ENCODE results near the gene GUSB.
"Not testable (repeated sequence)": the region's sequence is repeated elsewhere in the genome, so short reads cannot be mapped to it uniquely, and the experiment has no call there.

The GUSB gene

DNA sequence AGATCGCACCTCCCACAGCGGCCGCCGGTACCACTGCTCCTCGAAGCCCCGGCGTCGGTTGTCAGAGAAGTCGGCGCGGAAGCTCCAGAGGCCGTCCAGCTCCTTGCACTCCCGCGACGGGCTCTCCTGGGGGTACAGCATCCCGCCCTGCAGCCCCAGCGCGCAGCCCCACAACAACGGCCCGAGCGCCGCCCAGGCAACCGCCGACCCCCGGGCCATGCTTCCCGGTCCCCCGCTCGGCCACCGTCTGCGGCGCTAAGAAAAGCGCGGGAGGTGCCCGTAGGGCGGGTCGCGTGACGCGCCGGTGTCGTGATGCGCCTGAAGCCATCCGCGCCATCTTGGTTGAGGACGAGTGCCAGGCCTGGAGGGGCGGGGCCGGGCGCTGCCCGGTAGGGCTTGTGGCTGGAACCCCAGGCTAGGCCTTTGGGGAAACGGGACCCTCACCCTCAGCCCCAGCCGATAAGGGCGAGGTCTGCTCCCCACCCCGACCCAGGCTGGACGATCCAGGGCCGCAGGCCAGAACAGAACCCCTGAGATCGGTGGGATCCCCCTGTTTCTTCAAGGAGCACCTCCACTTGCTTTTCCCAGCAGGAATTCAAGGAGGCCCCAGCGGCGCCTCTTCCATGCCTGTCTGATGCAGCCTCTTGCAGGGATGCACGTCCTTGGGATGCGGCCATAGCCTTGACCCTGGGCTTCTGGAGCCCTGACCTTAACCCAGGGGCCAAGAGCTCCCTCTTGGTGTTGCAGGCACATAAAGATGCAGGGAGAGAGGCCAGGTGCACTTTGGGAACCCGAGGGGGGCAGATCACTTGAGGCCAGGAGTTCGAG, at the start of gene GUSB:
TSS of gene GUSB (minus strand) at position 249 of the 828 bp plus-strand sequence. CDS start at position 219, 30 bp downstream.
- peak; percentile 93 to 95 for DNase-seq

DNA sequence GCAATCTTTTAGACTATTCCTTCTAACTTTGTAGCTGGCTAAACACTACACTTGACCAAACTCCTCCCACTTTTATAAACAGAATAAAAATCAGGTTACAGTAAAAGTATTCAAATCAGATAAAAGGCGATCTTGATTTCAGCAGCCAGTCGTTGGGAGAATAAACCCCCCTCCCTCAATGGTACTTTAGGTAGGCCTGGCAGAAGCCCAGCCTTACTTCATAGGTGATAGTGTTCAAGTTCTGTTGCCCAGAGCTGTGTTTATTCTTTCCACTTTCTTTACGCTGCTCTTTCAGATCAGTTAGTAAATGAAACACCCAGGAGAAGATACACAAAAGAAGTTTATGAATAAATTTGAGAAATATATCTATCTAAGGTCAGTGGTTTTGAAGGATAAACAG, 46.3 kb upstream of the GUSB start:
- not testable (repeated sequence) for DNase-seq

DNA sequence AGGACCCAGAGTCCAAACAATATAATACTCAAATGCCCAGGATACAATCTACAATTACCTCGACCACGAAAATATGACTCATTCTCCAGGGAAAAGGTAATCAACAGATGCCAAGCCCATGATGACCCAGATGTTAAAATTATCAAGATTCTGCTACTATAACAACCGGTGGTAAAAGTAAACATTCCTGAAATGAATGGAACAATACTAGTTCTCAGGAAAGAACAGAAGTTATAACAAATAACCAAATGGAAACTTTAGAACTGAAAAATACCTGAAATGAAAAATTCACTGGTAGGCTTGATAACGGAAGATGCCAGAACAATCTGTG, 34.1 kb upstream of the GUSB start:
- no peak for DNase-seq

DNA sequence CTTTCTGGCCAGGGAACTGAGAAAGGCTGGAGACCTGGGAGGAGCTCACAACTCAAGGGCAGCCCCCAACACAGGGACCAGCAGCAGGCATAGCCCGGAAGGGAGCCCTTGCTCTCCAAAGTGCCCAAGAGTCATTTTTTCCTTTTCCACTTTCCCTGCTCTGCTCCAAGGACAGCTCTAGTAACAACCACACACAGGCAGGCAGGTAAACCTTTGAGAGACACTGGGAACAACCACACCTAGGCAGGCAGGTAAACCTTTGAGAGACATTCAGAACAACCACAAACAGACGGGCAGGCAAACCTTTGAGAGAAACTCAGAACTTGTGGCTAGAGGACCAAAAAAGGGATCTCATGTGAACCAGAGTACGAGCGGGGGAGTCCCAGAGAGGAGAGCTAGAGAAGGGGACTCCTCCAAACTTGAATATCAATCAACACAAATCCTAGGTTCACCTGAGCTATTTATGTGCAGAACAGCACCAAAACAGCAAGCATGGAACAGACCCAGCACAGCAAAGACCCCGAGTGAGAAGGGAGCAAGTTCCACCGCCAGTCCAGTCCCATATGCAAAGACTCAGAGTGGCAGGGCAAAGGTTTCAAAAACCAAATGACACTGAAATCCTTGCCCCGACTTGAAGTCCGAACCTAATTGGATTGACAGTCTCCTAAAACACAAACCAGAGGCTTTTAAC, 33.6 kb upstream of the GUSB start:
- DNase-seq: no peak

DNA sequence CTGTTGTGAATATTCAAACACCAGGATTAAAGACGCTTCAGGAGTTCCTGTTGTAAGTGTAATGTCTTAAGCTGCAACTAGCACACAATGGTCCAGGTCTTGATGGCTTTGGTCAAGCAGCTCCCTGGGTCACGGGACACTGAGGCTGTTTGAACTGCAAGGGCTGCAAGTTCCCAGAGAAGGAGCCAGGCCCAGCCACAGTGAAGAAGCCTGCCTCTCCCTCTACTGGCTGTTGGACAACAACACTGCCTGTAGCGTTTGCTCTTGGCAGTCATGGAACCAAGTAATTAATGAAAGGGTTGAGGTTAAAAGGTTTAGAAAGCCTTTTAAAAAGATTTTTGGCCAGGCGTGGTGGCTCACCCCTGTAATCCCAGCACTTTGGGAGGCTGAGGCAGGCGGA, 31.9 kb upstream of the GUSB start:
- DNase-seq: no peak

DNA sequence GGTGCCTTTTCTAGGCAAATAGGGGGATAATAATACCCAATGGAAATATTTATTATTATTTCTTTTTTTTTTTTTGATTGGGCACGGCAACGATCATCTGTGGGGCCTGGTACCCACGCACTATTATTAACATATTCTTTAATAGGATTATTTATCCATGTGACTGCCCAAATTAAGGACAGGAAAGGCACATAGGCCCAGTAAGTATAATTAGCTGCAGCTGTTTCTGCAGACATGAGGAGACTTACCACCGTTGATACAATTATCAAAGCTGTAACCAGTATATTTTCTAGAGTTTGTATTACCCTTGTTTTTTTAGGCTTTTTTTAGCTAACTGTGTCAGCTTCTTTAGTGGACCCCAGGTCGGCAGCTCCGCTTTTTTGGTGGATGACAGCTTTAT, 25.2 kb upstream of the GUSB start:
- no peak for DNase-seq

DNA sequence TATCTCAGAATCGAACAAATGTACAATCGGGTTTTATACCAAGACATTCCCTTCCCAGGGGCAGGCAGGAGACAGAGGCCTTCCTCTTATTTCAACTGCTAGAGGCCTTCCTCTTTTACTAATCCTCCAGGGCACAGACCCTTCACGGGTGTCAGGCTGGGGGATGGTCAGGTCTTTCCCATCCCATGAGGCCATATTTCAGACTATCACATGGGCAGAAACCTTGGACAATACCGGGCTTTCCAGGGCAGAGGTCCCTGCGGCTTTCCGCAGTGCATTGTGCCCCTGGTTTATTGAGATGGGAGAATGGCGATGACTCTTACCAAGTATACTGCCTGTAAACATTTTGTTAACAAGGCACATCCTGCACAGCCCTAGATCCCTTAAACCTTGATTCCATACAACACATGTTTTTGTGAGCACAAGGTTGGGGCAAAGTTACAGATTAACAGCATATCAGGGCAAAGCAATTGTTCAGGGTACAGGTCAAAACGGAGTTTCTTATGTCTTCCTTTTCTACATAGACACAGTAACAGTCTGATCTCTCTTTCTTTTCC, 23.2 kb upstream of the GUSB start:
- DNase-seq: not testable (repeated sequence)

DNA sequence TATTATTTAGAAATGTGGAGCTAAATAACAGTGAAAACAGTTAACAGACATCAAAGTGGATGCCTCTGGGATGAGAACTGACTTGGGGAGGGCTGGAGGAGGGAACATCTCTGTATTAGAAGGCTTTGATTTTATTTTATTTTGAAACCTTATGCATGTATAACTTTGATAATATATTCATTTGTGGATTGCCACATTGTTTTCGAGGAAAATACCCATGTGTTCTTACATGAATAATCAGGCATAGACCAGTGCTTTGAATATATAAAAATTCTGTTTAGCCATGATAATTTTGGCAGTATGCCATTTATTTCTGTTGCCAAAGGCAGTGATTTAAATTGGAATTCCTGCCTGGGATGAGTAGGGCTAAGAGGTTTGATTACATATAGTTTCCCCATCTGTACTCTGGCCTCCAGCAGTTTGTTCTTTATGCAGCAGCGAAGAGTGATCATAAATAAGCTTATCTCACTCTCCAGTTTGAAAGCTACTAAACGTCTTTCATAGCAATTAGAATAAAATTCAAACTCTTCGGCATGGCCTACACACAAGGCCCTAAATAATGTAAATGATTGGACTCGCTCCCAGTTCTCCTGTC, 18.9 kb upstream of the GUSB start:
- not testable (repeated sequence) for DNase-seq

DNA sequence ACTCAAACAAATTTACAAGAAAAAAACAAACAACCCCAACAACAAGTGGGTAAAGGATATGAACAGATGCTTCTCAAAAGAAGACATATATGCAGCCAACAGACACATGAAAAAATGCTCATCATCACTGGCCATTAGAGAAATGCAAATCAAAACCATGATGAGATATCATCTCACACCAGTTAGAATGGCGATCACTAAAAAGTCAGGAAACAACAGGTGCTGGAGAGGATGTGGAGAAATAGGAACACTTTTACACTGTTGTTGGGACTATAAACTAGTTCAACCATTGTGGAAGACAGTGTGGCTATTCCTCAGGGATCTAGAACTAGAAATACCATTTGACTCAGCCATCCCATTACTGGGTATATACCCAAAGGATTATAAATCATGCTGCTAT, 13.0 kb upstream of the GUSB start:
- DNase-seq: not testable (repeated sequence)

DNA sequence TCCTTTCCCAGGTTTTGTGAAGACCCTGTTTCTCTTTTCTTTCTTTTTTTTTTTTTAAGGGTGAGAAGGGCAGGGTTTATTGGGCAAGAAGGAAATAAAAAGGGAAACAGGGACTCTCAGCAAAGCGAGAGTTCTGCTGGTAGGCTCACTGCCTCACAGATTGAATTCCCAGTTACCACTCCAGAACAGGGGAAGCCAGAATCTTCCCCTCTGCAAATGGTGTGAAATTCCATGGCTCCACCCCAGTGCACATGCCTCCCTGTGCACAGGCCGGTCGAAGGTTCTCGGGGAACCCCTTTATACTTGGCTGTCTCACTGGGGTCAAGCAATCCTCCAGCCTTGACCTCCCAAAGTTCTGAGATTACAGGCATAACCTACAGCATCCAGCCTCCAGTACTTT, 10.5 kb upstream of the GUSB start:
- no peak for DNase-seq

DNA sequence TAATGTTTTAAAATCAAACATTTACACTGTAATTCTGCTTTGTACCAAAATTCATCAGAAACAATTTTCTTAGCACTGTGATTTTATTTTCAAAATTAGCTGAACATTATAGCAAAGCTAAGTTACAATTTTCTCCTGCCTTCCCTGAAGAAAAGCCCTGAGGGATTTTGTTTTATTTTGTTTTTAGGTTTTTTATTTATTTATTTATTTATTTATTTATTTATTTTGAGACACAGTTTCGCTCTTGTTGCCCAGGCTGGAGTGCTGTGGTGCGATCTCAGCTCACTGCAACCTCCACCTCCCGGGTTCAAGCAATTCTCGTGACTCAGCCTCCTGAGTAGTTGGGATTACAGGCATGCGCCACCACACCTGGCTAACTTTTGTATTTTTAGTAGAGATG, 9.8 kb upstream of the GUSB start:
- not testable (repeated sequence) for DNase-seq

DNA sequence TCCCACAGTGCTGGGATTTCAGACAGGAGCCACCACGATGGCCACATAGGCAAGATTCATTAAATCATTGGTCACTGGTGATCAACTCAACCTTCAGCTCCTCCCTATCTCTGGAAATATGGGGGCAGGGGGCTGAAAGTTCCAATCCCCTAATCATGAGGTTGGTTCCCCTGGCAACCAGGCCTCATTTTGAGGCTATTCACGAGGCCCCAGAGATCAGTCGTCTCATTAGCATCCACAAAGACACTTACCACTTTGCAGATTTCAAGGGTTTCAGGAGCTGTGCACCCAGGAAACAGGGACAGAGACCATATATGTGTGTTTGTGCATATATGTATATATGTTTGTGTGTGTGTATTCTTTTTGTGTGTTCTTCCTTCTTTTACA, 7.7 kb upstream of the GUSB start:
- no peak for DNase-seq

DNA sequence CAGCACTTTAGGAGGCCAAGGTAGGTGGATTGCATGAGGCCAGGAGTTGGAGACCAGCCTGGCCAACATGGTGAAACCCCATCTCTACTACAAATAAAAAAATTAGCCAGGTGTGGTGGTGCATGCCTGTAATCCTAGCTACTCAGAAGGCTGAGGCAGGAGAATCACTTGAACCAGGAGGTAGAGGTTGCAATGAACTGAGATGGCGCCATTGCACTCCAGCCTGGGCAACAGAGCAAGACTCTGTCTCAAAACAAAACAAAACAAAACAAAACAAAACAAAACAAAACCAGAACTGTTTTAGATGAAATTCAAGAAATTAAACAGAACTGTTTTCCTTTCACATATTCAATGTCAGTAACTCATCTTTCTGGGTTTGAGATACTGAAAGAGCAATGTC, 6.5 kb upstream of the GUSB start:
- DNase-seq: not testable (repeated sequence)

DNA sequence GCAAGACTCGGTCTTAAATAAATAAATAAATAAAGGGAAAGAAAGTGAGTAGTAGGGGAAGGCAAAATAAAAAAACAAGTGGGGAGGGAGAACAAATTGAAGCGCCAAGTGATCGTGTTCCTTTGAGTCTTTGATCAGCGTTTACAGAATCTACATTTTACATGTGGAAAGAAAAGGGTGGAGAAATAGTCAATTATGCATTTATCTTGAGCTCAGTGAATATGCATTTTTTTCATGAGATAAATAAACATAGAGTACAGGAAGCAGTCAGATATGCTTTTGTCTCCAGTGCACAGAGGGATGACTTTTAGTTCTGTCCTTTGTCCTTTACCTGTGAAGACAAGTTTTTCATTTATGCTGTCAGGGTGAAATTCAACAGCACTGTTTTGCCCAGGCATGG, 6.1 kb upstream of the GUSB start:
- DNase-seq: no peak

DNA sequence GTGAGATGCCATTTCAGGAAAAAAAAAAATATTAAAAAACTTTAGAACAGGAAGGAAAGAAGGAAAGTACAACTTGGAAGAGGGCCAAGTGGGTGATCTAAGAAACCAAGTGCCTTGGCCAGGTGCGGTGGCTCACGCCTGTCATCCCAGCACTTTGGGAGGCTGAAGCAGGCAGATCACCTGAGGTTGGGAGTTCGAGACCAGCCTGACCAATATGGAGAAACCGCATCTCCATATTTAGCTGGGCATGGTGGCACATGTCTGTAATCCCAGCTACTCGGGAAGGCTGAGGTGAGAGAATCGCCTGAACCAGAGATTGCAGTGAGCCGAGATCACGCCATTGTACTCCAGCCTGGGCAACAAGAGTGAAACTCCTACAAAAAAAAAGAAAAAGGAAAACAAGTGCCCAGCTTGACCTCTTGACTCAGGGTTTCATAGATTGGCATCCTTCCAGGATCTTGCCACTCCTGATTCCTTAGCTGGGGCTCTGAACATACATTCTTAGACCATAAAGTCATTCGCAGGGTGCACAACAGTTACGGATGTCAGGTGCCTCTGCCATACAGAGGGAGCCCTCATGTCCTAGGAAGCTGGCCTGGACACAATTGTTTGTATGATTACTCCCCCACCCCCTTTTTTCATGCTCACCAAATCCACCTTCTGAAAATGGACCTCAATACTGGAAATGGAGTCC, 2.1 kb upstream of the GUSB start:
- no peak for DNase-seq

DNA sequence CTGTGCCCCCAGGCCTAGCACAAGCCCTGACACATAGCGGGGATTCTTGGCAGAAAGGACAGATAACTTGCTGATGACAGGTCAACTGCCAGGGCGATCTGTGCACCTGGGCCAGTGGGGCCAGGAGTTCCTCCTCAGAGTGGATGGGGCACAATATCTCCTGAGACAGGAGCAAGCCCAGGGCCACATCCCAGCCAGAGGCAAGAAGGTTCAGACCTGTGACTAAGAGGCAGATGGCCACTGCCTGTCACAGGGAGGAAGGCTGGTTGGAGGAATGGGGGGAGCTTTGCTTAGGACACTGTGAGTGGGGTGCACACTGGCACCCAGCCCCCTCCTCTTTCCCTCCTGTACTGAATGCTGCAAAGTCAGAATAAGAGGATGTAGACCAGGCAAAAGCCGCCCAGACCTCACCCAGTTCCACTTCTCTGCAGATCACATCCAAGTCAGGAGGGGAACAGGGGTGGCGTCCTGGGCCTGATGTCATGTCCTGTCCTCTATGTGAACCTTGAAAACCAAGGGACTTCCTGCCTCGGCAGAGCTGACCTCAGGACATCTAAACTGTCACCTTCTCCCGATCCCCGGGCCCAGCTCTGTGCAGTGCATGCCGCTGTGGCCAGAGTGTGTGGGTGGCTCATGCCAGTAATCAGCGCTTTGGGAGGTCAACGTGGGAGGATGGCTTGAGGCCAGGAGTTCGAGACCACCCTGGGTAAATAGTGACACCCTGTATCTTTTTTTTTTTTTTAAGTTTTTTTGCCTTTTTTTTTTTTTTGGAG, 1.3 kb downstream of the GUSB start:
- peak; percentile 46 to 63 for DNase-seq

DNA sequence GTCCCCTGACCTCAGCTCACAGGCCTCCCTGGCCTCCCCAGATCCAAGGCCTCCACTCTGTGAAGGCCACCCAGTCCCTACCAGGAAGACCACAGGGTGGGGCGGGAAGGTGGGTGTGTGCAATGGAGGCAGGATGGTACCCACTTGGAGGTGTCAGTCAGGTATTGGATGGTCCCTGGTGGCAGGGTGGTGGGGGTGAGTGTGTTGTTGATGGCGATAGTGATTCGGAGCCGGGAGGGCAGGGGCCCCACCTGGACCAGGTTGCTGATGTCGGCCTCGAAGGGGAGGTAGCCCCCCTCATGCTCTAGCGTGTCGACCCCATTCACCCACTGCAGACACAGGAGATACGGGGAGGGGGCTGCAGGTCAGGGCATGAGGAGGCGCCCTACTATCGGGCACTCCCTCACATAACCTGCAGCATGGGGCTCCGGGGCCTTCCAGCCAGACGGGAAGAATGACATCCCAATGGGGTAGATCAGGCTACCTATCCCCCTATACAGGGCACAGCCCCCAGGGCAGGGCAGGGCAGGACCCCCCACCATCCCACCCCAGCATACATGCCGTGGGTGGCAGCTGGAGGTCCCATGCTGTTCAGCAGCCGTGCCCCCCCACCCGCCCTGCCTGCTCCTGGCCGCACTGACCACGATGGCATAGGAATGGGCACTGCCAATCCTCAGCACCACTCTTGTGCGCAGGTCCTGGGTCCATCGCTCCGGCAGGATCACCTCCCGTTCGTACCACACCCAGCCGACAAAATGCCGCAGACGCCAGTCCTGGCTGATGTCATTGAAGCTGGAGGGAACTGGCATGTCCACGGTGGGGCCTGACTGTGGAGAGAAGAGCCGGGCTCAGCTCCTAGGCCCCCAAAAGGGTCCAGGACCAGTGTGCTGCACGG, 2.2 kb downstream of the GUSB start:
- DNase-seq: no peak

DNA sequence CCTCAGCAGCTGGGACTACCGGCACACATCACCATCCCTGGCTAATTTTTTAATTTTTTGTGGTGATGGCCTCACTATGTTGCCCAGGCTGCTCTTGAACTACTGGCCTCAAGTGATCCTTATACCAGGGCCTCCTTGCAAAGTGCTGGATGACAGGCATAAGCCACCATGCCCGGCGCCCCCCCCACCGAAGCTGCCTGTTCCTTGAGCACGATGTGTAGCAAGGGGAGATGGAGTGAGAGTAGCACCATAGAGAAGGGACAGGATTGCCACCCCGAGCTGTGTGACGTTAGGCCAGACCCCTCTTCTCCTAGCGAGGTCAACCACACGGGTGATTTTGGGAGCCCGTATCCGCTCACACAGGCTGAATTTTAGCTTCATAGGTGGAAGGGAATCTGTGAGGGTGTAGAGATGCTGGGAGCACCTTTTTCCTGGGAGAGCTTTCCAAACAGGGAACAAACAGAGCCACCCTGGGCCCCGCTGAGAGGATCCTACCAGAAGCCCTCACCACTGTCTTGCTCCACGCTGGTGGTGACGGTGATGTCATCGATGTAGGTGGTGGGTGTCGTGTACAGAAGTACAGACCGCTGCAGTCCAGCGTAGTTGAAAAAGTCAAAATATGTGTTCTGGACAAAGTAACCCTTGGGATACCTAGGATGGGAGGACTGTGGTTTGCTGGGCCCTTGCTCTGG, 3.0 kb downstream of the GUSB start:
- no peak for DNase-seq

DNA sequence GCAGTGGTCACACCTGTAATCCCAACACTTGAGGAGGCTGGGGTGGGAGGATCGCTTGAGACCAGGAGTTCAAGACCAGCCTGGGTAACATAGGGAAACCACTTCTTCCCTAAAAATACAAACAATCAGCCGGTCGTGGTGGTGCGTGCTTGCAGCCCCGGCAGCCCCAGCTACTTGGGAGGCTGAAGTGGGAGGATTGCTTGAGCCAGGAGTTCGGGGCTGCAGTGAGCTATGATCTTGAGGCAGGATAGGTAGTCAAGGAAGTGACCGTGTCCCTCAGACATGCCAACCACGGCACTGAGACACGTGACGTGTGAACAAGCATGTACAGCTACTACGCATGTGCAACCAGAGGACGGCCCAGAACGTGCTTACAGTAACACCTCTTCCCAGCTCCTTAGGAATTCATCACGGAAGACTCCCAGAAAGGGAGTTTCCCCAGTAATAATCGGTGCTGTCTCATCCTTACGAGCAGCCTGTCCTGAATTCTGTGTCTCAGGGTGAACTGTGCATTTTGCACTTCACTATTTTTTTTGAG, 5.3 kb downstream of the GUSB start:
- DNase-seq: no peak

DNA sequence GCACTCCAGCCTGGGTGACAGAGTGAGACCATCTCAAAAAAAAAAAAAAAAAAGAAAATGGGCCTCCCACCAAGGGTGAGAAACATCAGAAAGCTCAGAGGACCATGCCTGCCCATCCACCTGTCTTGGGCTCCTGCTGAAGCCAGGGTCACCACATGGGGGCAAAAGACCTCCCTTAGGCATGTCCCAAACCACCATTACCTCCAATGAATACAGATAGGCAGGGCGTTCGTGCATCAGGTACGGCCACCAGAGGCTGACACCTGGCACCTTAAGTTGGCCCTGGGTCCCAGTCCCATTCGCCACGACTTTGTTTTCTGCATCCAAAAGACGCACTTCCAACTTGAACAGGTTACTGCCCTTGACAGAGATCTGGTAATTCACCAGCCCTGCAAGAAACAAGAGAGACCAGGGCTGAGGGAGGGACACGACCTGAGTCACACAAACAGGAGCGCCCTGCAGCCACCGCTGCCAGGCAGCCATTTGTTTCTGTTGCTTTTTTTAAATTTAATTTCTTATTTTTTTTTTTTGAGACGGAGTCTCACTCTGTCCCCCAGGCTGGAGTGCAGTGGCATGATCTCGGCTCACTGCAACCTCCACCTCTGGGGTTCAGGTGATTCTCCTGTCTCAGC, 6.1 kb downstream of the GUSB start:
- no peak for DNase-seq

All from activated CD4-positive, alpha-beta T cell treated with anti-CD3 and anti-CD28 coated beads, Interleukin-2, amount 50 U/mL, for 48 hours (primary cell).